Psoas muscle (tissue), 8 donors: ENCODE results near the gene KRT7. TPM values are rescaled to one million over a fixed set of nuclear protein-coding genes. Genes with fewer than 3 reads are reported as not detected.

Experiments used
- ATAC-seq, 4 donors: fragments of 200-7000 bp; cut with Tn5 transposase; one replicate each; pipeline ENCODE4 v1.9.1; 2020; ENCODE audit warnings: moderate library complexity in 3 of 4, mild to moderate bottlenecking in 2 of 4
- DNase-seq, 2 donors: peaks; one replicate each; pipeline ENCODE4 v3.0.0-alpha.2; 2020
- H3K27ac ChIP-seq: fragments of 200-600 bp; one replicate; pipeline ENCODE4 v1.8.0; 2022
- H3K27me3 ChIP-seq, 3 donors: fragments of 200-600 bp in 1 of 3; one replicate each; pipeline versions ENCODE4 v1.6.1 to v1.8.0; 2013 to 2022; ENCODE audit warnings: low read length in 2 of 3, mild to moderate bottlenecking in 2 of 3, moderate library complexity in 1 of 3; ENCODE audit not compliant: insufficient read depth in 3 of 3
- H3K36me3 ChIP-seq, 2 donors: fragments of 200-600 bp in 1 of 2; one replicate each; pipeline versions ENCODE4 v1.6.1 to v1.8.0; 2013 to 2022; ENCODE audit warnings: low read depth in 1 of 2, mild to moderate bottlenecking in 1 of 2, moderate library complexity in 1 of 2; ENCODE audit not compliant: insufficient read depth in 1 of 2
- H3K4me1 ChIP-seq: fragments of 200-600 bp; one replicate; pipeline ENCODE4 v1.8.0; 2022
- H3K4me3 ChIP-seq: fragments of 200-600 bp; one replicate; pipeline ENCODE4 v1.8.0; 2022; ENCODE audit warnings: mild to moderate bottlenecking
- H3K9me3 ChIP-seq: fragments of 200-600 bp; one replicate; pipeline ENCODE4 v1.8.0; 2022
- CTCF ChIP-seq: fragments of 200-600 bp; IDR thresholded peaks from one replicate; pipeline ENCODE4 v1.8.0; 2022; ENCODE audit warnings: antibody characterized with exemption
- WGBS, 3 donors: extraction: QIAGEN DNeasy Blood & Tissue Kit; methylation state at CpG; one replicate each; pipeline versions ENCODE4 v1.1.6 to v1.1.7; 2013; 5-methylcytosine and 5-hydroxymethylcytosine counted together
- intact Hi-C, 2 donors: fragments of 100-400 bp; cut with DNase I; formaldehyde crosslinking; loops; one replicate each; pipeline versions ENCODE4 v1.11.0 to v1.14.2; 2022
- polyA plus RNA-seq, 3 donors: library from polyadenylated mRNA; stranded (reverse); fragments of 200-250 nt; gene quantifications; one replicate each; pipeline ENCODE4 v1.2.3, GENCODE V29; 2013
- total RNA-seq, 4 donors: library from RNA; stranded (reverse); fragmentation: NEBNext Ultra II Directional in 2 of 4; extraction: Animal tissue kit (Norgen Biotek cat#: 25700) in 2 of 4; gene quantifications; one replicate each; pipeline versions ENCODE4 v1.2.1 to v1.2.4, GENCODE V29; 2021 to 2023
- donor health status: healthy with polysubstance abuse.
- donor health status: DM: no; HTN: no; CAD: no; lungs with moderate emphysema.
- donor health status: Bipolar disorder and iron deficiency.
- donor health status: healthy.
- donor health status: DM: yes; HTN: yes; CAD: no.
- donor health status: DM: no; HTN: no; CAD: no.
- donor health status: DM: no; HTN: no; CAD: no.
- donor health status: DM: yes; HTN: yes; CAD: no.

KRT7 gene
- total and polyA plus RNA-seq, 7 donors, result 0.39 to 3.9 (median 1.6) TPM

- no peak for TF ChIP-seq CTCF
- Histone ChIP-seq H3K4me1 (peaks cover 37% of the 10 kb centered on the region), H3K27ac (no peak overlapping the region), H3K4me3 (no peak overlapping the region), H3K36me3 (no peaks in the 10 kb centered on the region), H3K27me3 (no peaks in the 10 kb centered on the region), H3K9me3 (no peaks in the 10 kb centered on the region)
- ATAC-seq (peak; percentile 54 to 67 (median 62)), DNase-seq (peak; percentile 86 to 88)
- intact Hi-C loops, result no loop called here
- 40 to 53% (median 49%) methylated on average over 12 of the region's 12 CpGs for WGBS, 3 donors
Measured at GRCh38 chr12:52243856-52244614, 11.0 kb downstream of the KRT7 start.

- ATAC-seq (no peak), DNase-seq (peak in 1 of 2 donors; percentile 23)
- intact Hi-C loops, result no loop called here
- H3K4me3 ChIP-seq, result no peak overlapping the region
- no peaks in the 10 kb centered on the region for H3K9me3 ChIP-seq
- no peaks in the 10 kb centered on the region for H3K27me3 ChIP-seq
- WGBS, 3 donors, result 63 to 72% (median 69%) methylated on average over 3 of the region's 3 CpGs
- no peak for TF ChIP-seq CTCF
- no peaks in the 10 kb centered on the region for H3K36me3 ChIP-seq
- peaks cover 43% of the 10 kb centered on the region for H3K4me1 ChIP-seq
- H3K27ac ChIP-seq, result no peak overlapping the region
Measured at GRCh38 chr12:52244615-52244994, 11.6 kb downstream of the KRT7 start.

GRCh38 chr12:52245259-52245961 is 12.4 kb downstream of the KRT7 start:
- intact Hi-C loops, result no loop called here
- H3K4me3 ChIP-seq, result no peak overlapping the region
- H3K27me3 ChIP-seq, result no peaks in the 10 kb centered on the region
- ATAC-seq (peak in 3 of 4 donors; percentile 16 to 52 (median 23)), DNase-seq (peak in 1 of 2 donors; percentile 67)
- H3K27ac ChIP-seq, result no peak overlapping the region
- peaks cover 43% of the 10 kb centered on the region for H3K4me1 ChIP-seq
- no peaks in the 10 kb centered on the region for H3K9me3 ChIP-seq
- 40 to 61% (median 58%) methylated on average over 20 of the region's 20 CpGs for WGBS, 3 donors
- TF ChIP-seq CTCF, result no peak
- H3K36me3 ChIP-seq, result no peaks in the 10 kb centered on the region

GRCh38 chr12:52245962-52246569 is 13.0 kb downstream of the KRT7 start:
- no peak overlapping the region for H3K27ac ChIP-seq
- 75 to 86% (median 85%) methylated on average over 7 of the region's 7 CpGs for WGBS, 3 donors
- ATAC-seq (no peak), DNase-seq (peak in 1 of 2 donors; percentile 5)
- no peak for TF ChIP-seq CTCF
- no peaks in the 10 kb centered on the region for H3K9me3 ChIP-seq
- H3K27me3 ChIP-seq, result no peaks in the 10 kb centered on the region
- H3K36me3 ChIP-seq, result no peaks in the 10 kb centered on the region
- no peak overlapping the region for H3K4me3 ChIP-seq
- intact Hi-C loops, result no loop called here
- peaks cover 43% of the 10 kb centered on the region for H3K4me1 ChIP-seq
